ENCODE results near the gene PDE4D.

GRCh38 chr5:59489551-59489950 is 404.0 kb downstream of the PDE4D start:
- no peak for TF ChIP-seq CTCF (conservative IDR thresholded peaks at IDR 0.05; ENCODE audit: low read depth, low read length)
- no peak for TF ChIP-seq EZH2phosphoT487 (IDR thresholded peaks at IDR 0.05; ENCODE audit: borderline replicate concordance, low read length)
